ENCODE measurements around the gene RGS11. TPM values are rescaled to one million over a fixed set of nuclear protein-coding genes. Genes with fewer than 3 reads are reported as not detected.

The RGS11 gene
- total and polyA plus RNA-seq, 2 of the 4 experiments (the other 2 are of a cell fraction): under 0.01 to 0.48 TPM

DNA sequence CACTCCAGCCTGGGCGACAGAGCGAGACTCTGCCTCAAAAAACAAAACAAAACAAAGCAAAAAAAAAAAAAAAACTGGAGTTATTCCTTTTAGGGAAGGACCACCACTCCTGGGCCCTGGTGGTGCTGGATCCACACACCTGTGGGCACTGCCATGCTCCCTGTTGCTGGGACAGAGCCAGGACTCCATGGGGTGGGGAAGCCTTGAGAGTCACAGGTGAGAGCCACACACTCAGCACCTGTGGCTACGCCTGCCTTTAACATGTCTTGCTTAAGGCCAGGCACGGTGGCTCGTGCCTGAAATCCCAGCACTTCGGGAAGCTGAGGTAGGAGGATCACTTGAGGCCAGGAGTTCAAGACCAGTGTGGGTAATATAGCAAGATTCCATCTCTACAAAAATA lies 25.5 kb upstream of the RGS11 start:
- TF ChIP-seq, protein P1, sequence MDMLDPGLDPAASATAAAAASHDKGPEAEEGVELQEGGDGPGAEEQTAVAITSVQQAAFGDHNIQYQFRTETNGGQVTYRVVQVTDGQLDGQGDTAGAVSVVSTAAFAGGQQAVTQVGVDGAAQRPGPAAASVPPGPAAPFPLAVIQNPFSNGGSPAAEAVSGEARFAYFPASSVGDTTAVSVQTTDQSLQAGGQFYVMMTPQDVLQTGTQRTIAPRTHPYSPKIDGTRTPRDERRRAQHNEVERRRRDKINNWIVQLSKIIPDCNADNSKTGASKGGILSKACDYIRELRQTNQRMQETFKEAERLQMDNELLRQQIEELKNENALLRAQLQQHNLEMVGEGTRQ (IDR thresholded peaks at IDR 0.05; ENCODE audit: low read depth, low read length): no peak
- no peak for TF ChIP-seq MAZ (IDR thresholded peaks at IDR 0.05; ENCODE audit: borderline replicate concordance, low read depth, low read length)
- no peak for TF ChIP-seq RAD21 (IDR thresholded peaks at IDR 0.05; ENCODE audit: low read length)
- no peak for TF ChIP-seq MXI1 (IDR thresholded peaks at IDR 0.05; ENCODE audit: borderline replicate concordance, low read depth, low read length)
- no peak for TF ChIP-seq BHLHE40 (IDR thresholded peaks at IDR 0.05; ENCODE audit: low read depth, low read length)
- no peak for TF ChIP-seq SMC3 (IDR thresholded peaks at IDR 0.05; ENCODE audit: low read depth, low read length)
- TF ChIP-seq NFE2L2 (IDR thresholded peaks at IDR 0.05; ENCODE audit: low read depth, low read length): no peak
- TF ChIP-seq CEBPB (IDR thresholded peaks at IDR 0.05; ENCODE audit: low read depth, low read length): no peak
- TF ChIP-seq RCOR1 (IDR thresholded peaks at IDR 0.05; ENCODE audit: insufficient replicate concordance, low read length): no peak
- no peak for TF ChIP-seq POLR2A (IDR thresholded peaks at IDR 0.05; ENCODE audit: low read depth, low read length)
- no peak for TF ChIP-seq MAFK (IDR thresholded peaks at IDR 0.05; ENCODE audit: low read depth, low read length)
- TF ChIP-seq, protein P2, sequence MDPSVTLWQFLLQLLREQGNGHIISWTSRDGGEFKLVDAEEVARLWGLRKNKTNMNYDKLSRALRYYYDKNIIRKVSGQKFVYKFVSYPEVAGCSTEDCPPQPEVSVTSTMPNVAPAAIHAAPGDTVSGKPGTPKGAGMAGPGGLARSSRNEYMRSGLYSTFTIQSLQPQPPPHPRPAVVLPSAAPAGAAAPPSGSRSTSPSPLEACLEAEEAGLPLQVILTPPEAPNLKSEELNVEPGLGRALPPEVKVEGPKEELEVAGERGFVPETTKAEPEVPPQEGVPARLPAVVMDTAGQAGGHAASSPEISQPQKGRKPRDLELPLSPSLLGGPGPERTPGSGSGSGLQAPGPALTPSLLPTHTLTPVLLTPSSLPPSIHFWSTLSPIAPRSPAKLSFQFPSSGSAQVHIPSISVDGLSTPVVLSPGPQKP (IDR thresholded peaks at IDR 0.05; ENCODE audit: borderline replicate concordance, low read depth, low read length): no peak
- TF ChIP-seq CHD1 (IDR thresholded peaks at IDR 0.05; ENCODE audit: low read depth, low read length): no peak
- TF ChIP-seq RFX5 (IDR thresholded peaks at IDR 0.05; ENCODE audit: low read depth, low read length): no peak
- TF ChIP-seq, protein P3, sequence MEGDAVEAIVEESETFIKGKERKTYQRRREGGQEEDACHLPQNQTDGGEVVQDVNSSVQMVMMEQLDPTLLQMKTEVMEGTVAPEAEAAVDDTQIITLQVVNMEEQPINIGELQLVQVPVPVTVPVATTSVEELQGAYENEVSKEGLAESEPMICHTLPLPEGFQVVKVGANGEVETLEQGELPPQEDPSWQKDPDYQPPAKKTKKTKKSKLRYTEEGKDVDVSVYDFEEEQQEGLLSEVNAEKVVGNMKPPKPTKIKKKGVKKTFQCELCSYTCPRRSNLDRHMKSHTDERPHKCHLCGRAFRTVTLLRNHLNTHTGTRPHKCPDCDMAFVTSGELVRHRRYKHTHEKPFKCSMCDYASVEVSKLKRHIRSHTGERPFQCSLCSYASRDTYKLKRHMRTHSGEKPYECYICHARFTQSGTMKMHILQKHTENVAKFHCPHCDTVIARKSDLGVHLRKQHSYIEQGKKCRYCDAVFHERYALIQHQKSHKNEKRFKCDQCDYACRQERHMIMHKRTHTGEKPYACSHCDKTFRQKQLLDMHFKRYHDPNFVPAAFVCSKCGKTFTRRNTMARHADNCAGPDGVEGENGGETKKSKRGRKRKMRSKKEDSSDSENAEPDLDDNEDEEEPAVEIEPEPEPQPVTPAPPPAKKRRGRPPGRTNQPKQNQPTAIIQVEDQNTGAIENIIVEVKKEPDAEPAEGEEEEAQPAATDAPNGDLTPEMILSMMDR (conservative IDR thresholded peaks at IDR 0.05; ENCODE audit: low read depth, low read length): no peak
- TF ChIP-seq FOS (IDR thresholded peaks at IDR 0.05; ENCODE audit: low read depth, low read length): no peak
- Histone ChIP-seq H2BK15ac (ENCODE audit: low read depth, low read length) (no peak overlapping the region), H4K8ac (ENCODE audit: low read depth in 2 of 2, low read length in 2 of 2) (no peak overlapping the region), H3K9me1 (ENCODE audit: insufficient read depth, low read length) (no peaks in the 10 kb centered on the region), H3K23ac (ENCODE audit: low read depth, low read length) (no peak overlapping the region), H2BK5ac (ENCODE audit: low read depth, low read length, poor library complexity, severe bottlenecking) (no peak overlapping the region), H4K5ac (ENCODE audit: low read depth, low read length) (no peak overlapping the region), H2AFZ (replicated peaks; ENCODE audit: low read length, poor library complexity) (no peak overlapping the region), H3K18ac (ENCODE audit: low read depth, low read length) (no peak overlapping the region), H2BK120ac (ENCODE audit: low read depth, low read length) (no peak overlapping the region), H3K9me3 (ENCODE audit: control insufficient read depth, insufficient read depth, low read length) (no peaks in the 10 kb centered on the region), H3K56ac (ENCODE audit: extremely low read depth, insufficient read depth, low read length) (no peak overlapping the region), H3K9ac (ENCODE audit: low read depth, low read length) (no peak overlapping the region), H4K20me1 (ENCODE audit: insufficient read depth, low read length) (peaks cover under 1% of the 10 kb centered on the region; the same call in 1 of the 2 replicates), H3K4me3 (ENCODE audit: insufficient read depth, low read depth, low read length) (no peak overlapping the region), H3K4me2 (ENCODE audit: low read depth, low read length) (no peak overlapping the region), H3K4ac (ENCODE audit: low read depth, low read length) (no peak overlapping the region), H4K91ac (ENCODE audit: insufficient read depth, low read depth, low read length) (no peak overlapping the region), H3K27me3 (ENCODE audit: control insufficient read depth, insufficient read depth, low read length) (no peaks in the 10 kb centered on the region), H3K4me1 (ENCODE audit: control insufficient read depth, insufficient read depth, low read length) (no peaks in the 10 kb centered on the region), H3K14ac (replicated peaks; ENCODE audit: low read depth, low read length) (no peak overlapping the region), H3K79me1 (ENCODE audit: low read depth in 1 of 2, low read length in 2 of 2) (peaks cover 0 to 11% of the 10 kb centered on the region in 2 experiments; a peak in 2 of 4 replicates), H3K27ac (ENCODE audit: insufficient read depth, low read length) (no peak overlapping the region), H3K36me3 (ENCODE audit: control insufficient read depth, insufficient read depth, low read length) (peaks cover 34% of the 10 kb centered on the region), H2AK9ac (replicated peaks; ENCODE audit: low read depth, low read length, poor library complexity) (no peak overlapping the region), H2BK20ac (ENCODE audit: low read depth, low read length) (no peak overlapping the region), H2AK5ac (ENCODE audit: low read depth, low read length) (no peak overlapping the region)
- dilution Hi-C loops (cut with HindIII; ENCODE audit: low sequenced_read_pairs, unreplicated experiment): no loop called here
- ChIA-PET CTCF (no interaction called here), POLR2A (ENCODE audit: unreplicated experiment) (no interaction called here)
- DNase-seq (no peak), ATAC-seq (ENCODE audit: low read depth) (no peak)
- in situ Hi-C loops (cut with MboI; ENCODE audit: low sequenced_read_pairs): no loop called here
- no TSS peak for BruUV-seq (replicated peaks)
- WGBS, 2 experiments (ENCODE audit: extremely low coverage in 2 of 2, insufficient read length in 1 of 2): 86% methylated on average over 1 of the region's 6 CpGs; no CpG with 5 or more reads in 1 of the 2 experiments
- intact Hi-C loops (cut with micrococcal nuclease): no loop called here
